HG03558 (cell line): ENCODE results near the gene VPS50.

Source experiments
- ATAC-seq: cut with Tn5 transposase; IDR thresholded peaks from one replicate; pipeline ENCODE4 v1.9.1; 2021; ENCODE audit warnings: moderate number of reproducible peaks; ENCODE audit not compliant: unreplicated experiment; ENCODE audit errors: extremely low read depth

VPS50 gene

DNA sequence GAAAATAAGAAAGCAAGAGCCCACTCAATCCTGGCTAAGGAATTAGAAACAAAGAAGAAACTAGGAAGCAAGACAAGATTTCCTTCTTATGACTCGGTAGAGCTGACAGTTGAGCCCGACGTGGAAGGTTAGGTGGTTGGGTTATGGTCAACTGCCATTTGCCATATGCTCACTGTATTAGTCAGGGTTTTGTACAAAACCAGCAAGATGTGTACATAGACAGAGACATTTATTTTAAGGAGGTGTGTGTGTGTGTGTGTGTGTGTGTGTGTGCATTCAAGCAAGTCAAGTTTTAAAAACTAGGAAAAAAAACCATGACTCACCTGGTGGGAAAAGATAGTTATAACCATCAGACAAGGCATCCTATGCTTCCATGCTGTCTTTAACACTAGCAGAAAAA lies 158.5 kb downstream of the VPS50 start:
- ATAC-seq = no peak

DNA sequence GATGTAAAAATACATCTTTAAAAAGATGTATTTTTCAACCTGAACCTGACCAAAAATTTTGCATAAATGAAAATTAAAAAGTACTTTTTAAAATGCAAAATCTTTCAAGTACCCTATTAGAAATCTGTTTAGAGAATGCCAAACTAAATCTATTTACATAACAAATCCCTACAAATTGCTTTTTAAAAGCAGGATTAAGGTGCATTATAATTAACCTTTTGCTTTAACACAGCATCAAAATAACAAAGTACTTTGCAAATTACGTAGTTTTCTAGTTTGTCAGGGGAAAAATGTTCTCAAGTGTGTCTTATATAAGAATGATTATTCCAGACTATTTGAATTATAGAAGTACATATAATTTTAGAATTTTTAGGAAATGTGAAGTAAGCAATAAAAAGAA lies 160.8 kb downstream of the VPS50 start:
- ATAC-seq = no peak

DNA sequence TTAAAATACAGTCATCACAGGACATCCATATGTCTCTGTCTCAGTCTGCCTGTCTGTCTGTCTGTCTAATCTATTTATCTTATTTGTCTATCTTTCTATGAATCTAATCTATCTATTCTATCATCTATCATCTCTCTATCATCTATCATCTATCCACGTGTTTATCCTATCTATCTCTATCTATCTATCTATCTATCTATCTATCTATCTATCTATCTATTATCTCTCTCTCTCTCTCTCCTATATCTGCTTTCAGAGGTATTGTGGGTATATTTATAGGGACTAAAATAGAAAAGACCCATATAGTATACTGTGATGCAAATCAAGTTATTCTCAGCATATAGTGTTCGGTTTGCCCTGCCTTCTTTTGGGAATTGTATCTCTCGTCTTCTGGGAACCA lies 167.5 kb downstream of the VPS50 start:
- no peak for ATAC-seq

DNA sequence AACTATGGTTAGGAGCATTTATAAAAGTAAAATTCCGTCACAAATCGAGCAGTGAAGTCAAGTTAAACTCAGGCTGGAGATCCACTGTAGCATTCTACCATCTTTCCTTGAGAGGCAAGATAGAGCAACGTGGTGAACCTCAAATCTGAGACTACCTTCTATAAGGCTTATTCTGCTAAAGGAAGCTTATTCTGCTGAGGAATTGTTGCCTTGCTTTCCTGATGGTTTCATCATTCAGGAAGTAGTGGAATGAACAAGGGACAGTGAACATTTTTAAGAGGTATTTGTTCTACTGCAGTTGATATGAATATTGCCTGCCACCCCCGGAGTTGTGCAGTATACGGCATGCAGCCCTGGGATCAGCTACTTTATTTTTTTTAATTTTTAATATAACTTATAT lies 170.8 kb downstream of the VPS50 start:
- ATAC-seq = no peak

DNA sequence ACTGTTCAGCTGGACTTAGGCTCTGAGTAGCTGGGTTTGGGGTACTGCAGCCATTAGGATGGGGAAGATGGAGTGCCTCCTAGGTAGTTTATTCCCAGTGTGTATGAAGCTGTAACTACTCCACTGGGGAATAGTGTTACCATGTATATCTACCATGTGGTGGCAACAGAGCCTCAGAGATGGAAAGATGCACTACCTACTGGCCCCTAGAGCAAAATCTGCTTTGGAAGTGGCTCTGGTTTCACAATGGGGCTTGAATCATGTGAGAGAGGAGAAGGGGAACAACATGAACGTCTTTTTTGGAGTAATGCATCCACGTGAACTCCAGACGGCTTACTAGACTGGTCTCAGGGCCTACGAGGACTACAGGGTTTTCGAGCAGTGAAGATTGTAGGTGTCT lies 175.1 kb downstream of the VPS50 start:
- ATAC-seq = no peak

DNA sequence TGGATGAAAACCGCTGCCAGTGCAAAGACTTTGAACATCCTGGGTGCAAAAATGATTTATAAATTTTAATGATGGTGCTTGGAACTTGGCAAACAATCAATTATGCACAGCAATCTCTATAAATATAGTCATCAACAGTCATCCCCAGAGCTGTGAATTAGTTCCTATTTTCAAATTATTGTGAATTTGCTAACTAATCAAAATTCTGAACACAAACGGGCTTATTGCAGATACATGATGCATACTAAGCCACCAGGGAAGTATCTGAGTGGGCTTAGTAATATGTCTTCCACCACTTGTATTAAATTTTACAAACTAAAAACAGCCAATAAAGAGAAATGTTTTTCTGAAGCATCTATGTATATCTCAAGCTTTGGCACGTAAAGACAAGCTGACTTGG lies 177.2 kb downstream of the VPS50 start:
- no peak for ATAC-seq
